NCI-H1092 treated with DMSO at 0.1 percent for 48 hours (cell line): ENCODE data around the gene TMC8.
"Not testable (repeated sequence)": the region's sequence is repeated elsewhere in the genome, so short reads cannot be mapped to it uniquely, and the experiment has no call there.

Experiments
- DNase-seq: peaks from one replicate; lab custom pipeline; 2025; lab: John Stamatoyannopoulos, UW

The TMC8 gene

GRCh38 chr17:78135858-78136500 lies 5.4 kb downstream of the TMC8 start:
- no peak for DNase-seq

- DNase-seq = no peak
These were observed 7.0 kb downstream of the TMC8 start for GRCh38 chr17:78137392-78138203.

- no peak for DNase-seq
These were observed 7.9 kb downstream of the TMC8 start for GRCh38 chr17:78138204-78139060.

- DNase-seq = not testable (repeated sequence)
These were observed 9.2 kb downstream of the TMC8 start for GRCh38 chr17:78139861-78140168.

GRCh38 chr17:78140169-78141051 lies 9.8 kb downstream of the TMC8 start:
- DNase-seq = peak; percentile 20

GRCh38 chr17:78141437-78142118 lies 11.0 kb downstream of the TMC8 start:
- DNase-seq = no peak

GRCh38 chr17:78142119-78142861 lies 11.7 kb downstream of the TMC8 start:
- no peak for DNase-seq

- no peak for DNase-seq
These were observed 12.9 kb downstream of the TMC8 start for GRCh38 chr17:78143214-78144146.

- DNase-seq = peak; percentile 9
These were observed 13.7 kb downstream of the TMC8 start for GRCh38 chr17:78144147-78144719.

- DNase-seq = no peak
These were observed 14.4 kb downstream of the TMC8 start for GRCh38 chr17:78144736-78145641.

GRCh38 chr17:78146471-78146869 lies 15.9 kb downstream of the TMC8 start:
- DNase-seq = no peak

GRCh38 chr17:78146881-78147280 lies 16.3 kb downstream of the TMC8 start:
- no peak for DNase-seq

- DNase-seq = no peak
These were observed 16.9 kb downstream of the TMC8 start for GRCh38 chr17:78147315-78147998.

- no peak for DNase-seq
These were observed 17.9 kb downstream of the TMC8 start for GRCh38 chr17:78148286-78149016.

- no peak for DNase-seq
These were observed 21.0 kb downstream of the TMC8 start for GRCh38 chr17:78151514-78152008.
